GM18502 (cell line): ENCODE data around the gene AEBP2.
"Not testable (repeated sequence)": the region's sequence is repeated elsewhere in the genome, so short reads cannot be mapped to it uniquely, and the experiment has no call there.

ENCODE experiments used
- ATAC-seq: cut with Tn5 transposase; IDR thresholded peaks from one replicate; pipeline ENCODE4 v1.9.1; 2021; ENCODE audit warnings: mild to moderate bottlenecking; ENCODE audit not compliant: unreplicated experiment, poor library complexity

Gene AEBP2

GRCh38 chr12:19419086-19419485 lies 20.2 kb upstream of the AEBP2 start:
- ATAC-seq: no peak

- ATAC-seq: no peak
Measured at GRCh38 chr12:19421503-19422282, 17.6 kb upstream of the AEBP2 start.

- ATAC-seq: no peak
Measured at GRCh38 chr12:19423166-19423930, 15.9 kb upstream of the AEBP2 start.

GRCh38 chr12:19428246-19428645 lies 11.0 kb upstream of the AEBP2 start:
- no peak for ATAC-seq

- not testable (repeated sequence) for ATAC-seq
Measured at GRCh38 chr12:19429491-19429890, 9.8 kb upstream of the AEBP2 start.

GRCh38 chr12:19430988-19431387 lies 8.3 kb upstream of the AEBP2 start:
- ATAC-seq: no peak

- ATAC-seq: peak; percentile 71
Measured at GRCh38 chr12:19431407-19432308, 7.6 kb upstream of the AEBP2 start.

GRCh38 chr12:19432309-19433170 lies 6.8 kb upstream of the AEBP2 start:
- ATAC-seq: no peak

GRCh38 chr12:19434538-19434937 lies 4.8 kb upstream of the AEBP2 start:
- no peak for ATAC-seq

GRCh38 chr12:19435831-19436497 lies 3.3 kb upstream of the AEBP2 start:
- no peak for ATAC-seq

GRCh38 chr12:19436931-19437330 lies 2.4 kb upstream of the AEBP2 start:
- ATAC-seq: no peak

GRCh38 chr12:19437996-19438395 lies 1.3 kb upstream of the AEBP2 start:
- no peak for ATAC-seq

GRCh38 chr12:19440019-19440858 lies 947 bp downstream of the AEBP2 start:
- peak; percentile 33 for ATAC-seq

- no peak for ATAC-seq
Measured at GRCh38 chr12:19440916-19441315, 1.6 kb downstream of the AEBP2 start.

GRCh38 chr12:19443585-19443984 lies 4.3 kb downstream of the AEBP2 start:
- ATAC-seq: no peak

GRCh38 chr12:19444097-19444496 lies 4.8 kb downstream of the AEBP2 start:
- ATAC-seq: no peak

- ATAC-seq: no peak
Measured at GRCh38 chr12:19447386-19447785, 8.1 kb downstream of the AEBP2 start.

- ATAC-seq: no peak
Measured at GRCh38 chr12:19449814-19450213, 10.5 kb downstream of the AEBP2 start.
